ENCODE results near the gene APOL4.
"Not testable (repeated sequence)": the region's sequence is repeated elsewhere in the genome, so short reads cannot be mapped to it uniquely, and the experiment has no call there.

The APOL4 gene, protein sequence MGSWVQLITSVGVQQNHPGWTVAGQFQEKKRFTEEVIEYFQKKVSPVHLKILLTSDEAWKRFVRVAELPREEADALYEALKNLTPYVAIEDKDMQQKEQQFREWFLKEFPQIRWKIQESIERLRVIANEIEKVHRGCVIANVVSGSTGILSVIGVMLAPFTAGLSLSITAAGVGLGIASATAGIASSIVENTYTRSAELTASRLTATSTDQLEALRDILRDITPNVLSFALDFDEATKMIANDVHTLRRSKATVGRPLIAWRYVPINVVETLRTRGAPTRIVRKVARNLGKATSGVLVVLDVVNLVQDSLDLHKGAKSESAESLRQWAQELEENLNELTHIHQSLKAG

DNA sequence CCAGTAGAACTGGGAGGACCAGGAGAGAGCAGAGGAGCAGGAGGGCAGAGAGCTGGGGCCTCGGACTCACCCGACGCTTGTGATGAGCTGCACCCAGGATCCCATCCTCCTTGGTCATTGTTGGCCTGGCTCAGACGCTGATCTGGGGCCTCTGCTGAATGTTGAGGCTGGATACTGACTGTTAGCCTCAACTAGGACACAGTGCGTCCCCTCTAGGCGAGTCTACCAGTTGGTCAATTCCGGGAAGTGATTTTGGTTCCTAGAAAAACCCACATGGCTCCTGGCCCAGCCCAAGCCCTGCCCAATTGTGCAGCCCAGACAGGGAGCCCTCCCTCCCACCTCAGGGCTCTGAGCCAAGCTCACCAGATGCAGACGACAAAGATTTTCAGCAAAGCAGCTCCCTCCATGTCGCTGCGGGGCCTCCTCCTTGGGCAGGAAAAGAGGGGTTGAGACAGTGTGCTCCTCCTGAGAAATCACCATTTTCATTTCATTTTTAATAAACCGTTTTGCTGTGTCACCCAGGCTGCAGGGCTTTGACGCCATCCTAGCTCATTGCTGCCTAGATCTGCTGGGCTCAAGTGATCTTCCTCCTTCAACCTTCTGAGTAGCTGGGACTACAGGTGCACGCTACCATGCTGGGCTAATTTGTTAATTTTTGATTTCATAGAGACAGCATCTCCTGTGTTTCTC is at the start of gene APOL4:
APOL4 (minus strand) TSS at position 180 of the 690 bp plus-strand sequence; CDS start at position 105, 75 bp downstream.
- DNase-seq (ENCODE audit: low spot score), result no peak

DNA sequence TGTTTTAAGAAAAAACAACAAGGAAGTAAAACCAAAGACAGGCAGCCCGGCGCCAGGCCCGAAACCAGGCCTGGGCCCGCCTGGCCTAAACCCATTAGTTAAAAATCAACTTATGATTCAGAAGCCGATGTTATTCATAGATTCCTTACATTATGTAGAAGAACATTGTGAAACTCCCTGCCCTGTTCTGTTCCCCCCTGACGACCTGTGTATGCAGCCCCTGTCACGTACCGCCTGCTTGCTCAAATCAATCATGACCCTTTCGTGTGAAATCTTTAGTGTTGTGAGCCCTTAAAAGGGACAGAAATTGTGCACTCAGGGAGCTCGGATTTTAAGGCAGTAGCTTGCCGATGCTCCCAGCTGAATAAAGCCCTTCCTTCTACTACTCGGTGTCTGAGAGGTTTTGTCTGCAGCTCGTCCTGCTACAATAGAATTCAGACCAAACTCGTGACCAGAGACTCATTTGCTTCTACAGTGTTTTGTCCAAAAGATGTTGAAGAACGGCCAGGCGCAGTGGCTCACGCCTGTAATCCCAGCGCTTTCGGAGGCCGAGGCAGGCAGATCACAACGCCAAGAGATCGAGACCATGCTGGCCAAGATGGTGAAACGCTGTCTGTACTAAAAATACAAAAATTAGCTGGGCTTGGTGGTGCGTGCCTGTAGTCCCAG is 48.8 kb upstream of the APOL4 start:
- not testable (repeated sequence) for DNase-seq (ENCODE audit: low spot score)

DNA sequence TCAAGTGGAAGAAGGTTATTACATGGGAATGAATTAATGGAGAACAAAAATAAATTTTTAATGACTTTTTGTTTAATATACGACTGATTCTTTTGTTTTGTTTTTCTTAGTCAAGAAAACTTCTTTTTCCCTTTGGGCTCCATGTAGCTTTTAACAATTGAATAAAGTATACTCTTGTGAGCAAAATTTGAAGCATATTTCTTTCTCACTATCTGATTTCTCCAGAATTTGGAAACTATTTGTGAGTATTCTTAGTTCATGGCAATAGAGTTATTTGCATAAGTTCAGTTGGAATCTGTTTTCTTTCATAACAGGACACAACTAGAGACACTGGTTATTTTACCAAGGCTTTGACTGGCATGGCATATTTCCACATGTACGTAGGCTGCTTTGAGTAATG is 47.6 kb upstream of the APOL4 start:
- DNase-seq (ENCODE audit: low spot score), result no peak

DNA sequence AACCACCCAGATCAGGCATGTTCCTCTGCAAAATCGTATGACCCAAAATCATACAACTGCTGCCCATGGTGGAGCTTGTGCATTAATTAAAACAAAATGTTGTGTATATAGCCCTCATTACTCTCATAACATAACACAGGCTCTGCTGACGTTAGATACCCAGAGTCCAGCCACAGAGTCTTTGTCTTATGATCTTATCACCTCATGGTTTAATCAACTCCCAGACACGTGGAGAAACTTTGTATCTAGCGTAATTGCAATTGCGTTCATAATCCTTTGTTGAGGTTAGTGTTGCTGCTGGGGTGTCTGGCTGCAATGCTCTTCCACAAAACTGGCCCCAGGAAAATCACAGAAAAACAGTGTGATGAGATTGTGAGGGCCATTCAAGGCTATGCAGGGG is 46.3 kb upstream of the APOL4 start:
- DNase-seq (ENCODE audit: low spot score), result no peak

DNA sequence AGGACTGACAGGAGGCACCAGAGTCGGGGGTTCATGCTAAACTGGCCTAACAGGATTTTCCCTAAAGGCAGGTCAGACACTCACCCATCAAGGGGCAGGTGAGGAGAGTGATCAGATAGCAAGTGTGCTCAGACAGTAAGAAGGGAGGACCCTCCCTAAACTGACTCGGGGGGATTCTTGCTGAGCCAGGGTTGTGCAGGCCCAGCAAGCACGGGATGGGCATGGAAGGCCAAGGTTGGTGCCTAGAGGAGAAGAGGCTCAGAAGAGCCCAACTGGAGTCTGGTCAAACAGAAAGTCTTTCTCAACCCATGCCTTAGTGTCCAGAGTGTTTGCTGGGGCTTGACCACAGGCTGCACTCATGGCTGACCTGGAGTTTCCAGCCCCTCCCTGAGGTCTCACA is 45.1 kb upstream of the APOL4 start:
- DNase-seq (ENCODE audit: low spot score), result no peak

DNA sequence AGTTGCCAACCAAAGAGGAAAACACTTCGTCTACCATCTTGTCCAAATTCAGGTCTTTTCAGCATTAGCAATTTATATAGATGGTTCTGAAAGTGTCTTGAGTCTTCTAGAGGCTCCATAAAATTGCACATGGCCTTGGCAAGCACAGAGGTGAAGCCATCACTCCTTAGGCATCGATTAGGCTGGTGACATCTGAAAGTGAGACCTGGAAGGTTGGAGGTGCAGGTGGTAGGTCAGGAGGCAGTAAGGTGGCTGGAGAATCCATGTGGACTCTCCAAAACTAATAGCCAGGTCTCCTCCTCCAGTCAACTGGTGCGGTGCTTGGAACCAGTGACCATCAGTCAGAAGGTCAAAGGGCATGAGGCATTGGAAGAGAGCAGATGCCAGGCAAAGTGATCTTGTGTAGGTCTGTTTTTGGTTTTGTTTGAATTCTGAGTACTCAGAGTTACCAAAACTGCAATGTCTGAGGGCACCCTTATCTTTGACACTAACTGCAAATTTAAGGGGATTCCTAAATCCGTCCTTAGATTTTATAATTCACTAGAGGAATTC is 44.3 kb upstream of the APOL4 start:
- DNase-seq (ENCODE audit: low spot score), result no peak

DNA sequence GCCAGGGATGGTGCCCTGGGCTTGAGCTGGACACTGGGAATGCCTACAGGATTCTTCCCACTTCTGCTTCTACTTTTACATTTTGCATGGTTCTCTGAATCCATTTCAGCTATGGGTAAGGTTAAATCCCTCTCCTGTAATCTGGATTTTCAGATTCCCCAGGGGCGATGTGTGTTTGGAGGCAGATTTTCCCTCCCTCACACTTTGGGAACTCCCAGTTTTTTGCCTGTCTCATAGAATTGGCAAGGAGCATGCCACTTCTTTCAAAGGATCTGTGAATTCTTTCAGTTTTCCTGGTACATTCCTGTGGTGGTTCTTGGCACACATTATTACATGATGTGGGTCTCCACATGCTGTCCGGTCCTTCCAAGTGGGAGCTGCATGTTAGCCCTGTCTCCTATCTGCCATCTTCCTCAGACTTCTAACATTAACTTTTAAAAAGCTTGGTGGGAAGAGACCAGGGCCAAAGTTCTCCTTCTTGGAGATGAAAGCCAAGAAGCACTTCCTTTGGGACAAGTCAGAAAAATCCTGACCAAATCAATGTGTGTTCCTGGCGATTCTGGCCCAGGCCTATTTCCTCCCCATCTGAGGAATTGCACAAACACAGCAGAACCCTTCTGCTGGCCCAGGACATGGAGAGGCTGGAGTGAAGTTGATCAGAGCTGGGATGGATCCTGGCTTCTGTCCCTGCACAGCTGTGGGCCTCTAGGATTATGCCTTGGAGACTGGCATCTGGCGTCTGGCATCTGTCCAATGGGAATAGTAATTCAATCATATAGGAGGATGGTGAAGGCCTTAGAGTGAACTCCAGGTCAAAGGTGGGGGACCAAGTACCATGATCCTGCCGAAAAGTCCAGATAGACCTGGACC is 43.1 kb upstream of the APOL4 start:
- DNase-seq (ENCODE audit: low spot score), result no peak

DNA sequence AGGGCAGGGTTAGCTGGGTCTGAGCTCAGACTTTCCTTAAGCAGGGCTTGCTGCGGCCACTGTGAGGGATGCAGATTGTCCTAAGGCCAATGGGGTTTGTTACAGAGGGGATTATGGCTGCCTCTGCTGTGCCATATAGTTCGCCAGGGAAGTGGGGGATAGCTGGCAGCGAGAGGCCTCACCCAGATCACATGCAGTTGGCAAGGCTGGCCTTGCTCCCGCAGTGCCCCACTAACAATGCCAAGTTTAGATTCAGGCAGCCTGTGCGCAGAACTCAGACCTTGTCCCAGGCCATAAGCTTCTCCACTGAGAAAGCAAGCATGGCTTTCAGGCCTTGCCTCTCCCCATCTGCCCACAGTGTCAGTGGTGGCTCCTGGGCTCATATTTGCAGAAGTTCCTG is 42.4 kb upstream of the APOL4 start:
- no peak for DNase-seq (ENCODE audit: low spot score)

DNA sequence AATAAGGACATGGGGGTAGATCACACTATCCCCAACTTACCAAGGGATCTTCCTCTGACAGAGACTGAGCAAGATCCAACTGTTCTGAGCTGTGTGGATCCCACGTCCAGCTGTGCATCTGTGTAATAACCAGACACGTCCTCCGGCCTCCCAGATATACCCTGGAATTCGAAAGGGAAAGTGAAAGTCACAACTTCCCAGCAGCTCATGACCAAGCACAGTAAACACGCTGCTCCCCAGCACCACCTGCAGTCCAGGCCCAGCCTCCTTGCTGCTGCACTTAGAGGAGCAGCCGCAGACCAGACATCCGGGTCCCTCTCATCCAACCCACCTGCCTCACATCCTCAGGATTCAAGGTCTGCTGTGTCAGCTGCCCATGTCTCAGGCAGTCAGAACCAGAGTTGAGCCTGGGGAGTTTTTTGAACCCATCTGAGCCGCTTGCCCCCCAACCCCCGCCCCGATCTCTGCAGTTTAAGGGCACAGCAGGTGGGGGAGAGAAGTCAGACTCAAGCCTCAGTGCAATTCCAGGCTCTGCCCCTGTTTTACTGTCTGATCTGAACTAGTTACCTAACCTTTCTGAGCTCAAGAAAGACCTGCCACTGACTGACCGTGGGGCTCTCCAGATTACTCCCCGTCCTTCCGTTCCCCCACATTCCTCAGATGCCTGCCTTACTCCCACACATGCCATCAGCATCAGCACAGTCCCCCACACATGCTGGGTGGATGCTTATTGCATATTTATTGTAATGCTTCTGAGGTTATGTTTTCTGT is 38.0 kb upstream of the APOL4 start, which contains the start of gene APOL2:
APOL2 (minus strand) TSS at position 127 of the 771 bp plus-strand sequence. CDS start 6,365 bp downstream, outside the sequence.
- DNase-seq (ENCODE audit: low spot score), result peak; percentile 90

DNA sequence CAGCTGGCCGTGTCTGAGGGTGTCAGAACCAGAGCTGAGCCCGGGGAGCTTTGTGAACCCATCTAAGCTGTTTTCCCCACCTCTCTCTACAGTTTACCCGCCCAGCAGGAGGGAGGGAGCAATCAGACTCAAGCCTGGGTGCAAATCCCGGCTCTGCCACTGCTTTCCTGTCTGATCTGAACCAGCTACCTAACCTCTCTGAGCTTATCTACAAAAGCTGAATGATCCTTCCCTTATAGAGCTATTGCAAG is 37.5 kb upstream of the APOL4 start:
- no peak for DNase-seq (ENCODE audit: low spot score)

DNA sequence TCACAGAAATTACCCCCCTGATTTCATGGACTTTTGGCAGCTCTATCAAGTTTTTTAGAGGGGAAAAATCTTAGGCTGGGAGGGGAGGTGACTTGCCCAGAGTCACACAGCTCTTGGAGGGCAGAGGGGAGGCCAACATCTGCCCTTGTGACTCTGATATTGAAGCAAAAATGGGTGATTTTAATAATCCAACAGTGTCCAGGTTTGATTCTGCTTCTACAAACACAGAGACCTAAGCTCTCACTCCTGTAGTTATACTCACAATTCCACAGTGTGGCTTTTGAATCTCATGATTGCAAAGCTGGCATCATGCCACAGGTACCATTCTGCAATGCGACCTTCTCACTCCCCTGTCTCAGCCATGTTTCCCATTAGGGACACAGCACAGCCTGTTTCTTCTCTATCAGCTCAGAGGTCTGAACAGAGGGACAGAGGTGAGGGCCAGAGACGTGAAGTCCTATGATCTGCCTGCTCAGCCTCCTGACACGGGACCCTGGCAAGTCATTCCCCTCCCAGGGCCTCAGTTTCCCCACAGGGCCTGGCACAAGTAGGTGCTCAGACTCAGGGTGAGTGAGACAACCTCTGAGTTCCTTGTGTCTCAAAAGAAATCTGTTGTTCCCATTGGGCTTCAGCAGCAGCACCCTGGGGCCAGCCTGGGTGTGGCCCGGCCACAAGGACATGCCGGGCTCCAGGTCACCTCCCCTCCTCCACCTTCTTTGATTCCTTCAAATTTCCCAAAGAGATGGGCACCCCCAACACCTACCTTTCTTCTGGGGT is 37.0 kb upstream of the APOL4 start:
- no peak for DNase-seq (ENCODE audit: low spot score)

DNA sequence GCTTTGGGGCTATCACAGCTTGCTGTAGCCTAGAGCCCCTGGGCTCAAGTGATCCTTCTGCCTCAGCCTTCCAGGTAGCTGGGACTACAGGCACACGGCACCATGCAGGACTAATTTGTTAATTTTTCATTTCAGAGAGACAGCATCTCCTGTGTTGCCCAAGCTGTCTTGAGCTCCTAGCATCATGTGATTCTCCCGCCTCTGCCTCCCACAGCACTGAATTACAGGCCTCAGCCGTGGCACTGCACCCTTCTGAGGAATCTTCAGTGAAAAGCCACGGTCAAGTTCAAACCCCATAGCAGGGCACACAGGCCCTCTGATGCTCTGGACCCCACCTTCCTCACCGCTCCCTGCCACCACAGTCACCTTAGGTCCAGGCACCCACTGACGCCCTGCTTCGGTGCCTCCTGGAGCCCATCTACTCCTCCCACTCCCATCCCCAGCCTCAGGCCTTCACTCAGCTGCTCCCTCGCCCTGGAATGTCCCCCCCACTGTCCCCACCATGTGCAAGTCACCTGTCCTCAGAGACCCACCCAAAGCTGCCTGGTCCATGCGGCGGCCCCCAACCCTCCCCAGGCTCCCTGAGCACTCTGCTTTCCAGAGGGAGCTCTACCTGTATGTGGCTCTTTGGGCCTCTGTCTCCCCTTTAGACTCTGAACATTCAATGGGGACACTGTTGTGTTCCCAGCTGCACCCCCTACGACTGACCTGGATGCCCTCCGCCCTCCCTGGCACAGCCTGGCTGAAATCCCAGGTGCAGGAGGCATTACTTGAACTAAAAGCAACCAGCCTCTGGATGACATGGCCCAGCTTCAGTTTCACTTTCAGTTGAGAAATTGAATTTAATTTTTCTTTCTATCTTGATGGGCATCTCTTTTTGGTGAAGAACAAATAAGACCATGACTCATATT is 36.1 kb upstream of the APOL4 start:
- DNase-seq (ENCODE audit: low spot score), result no peak

DNA sequence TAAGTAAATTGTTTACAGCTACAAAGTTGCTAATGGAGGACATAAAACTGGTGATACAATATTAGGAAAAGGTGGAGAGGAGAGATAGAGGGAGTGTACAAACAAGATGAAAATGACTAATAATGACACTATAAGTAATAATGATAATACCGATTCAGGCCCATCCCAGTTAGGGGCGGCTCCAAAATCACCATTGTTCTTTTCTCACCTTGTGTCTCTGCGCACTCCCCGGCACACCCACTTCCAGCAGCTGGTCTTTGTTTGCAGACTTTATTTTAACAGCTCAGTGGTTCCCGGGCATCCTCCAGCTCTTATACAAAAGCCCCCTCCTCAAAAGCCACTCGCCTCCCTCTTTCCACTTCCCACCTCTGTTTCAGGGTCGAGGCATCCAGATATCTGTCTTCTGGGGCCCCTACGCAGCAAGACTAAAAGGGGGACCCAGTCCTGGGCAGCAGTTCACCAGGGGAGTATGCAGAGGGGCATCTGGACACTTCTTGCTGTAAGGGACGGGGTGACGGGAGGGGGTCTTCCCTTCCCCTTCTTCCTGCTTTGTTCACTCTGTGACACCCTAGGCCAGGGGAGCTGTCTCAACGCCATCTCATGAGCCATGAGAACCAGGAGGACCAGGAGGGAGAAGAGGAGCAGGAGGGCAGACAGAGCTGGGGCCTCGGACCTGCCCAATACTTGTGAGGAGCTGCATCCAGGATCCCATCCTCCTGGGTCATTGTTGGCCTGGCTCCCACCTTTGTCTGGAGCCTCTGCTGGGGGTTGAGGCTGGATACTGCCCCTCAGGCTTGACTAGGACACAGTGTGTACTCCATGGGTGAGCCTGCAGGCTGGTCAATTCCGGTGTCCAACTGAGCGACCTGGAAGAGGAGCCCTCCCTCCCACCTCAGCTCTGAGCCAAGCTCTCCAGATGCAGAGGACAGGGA is 35.0 kb upstream of the APOL4 start:
- no peak for DNase-seq (ENCODE audit: low spot score)

DNA sequence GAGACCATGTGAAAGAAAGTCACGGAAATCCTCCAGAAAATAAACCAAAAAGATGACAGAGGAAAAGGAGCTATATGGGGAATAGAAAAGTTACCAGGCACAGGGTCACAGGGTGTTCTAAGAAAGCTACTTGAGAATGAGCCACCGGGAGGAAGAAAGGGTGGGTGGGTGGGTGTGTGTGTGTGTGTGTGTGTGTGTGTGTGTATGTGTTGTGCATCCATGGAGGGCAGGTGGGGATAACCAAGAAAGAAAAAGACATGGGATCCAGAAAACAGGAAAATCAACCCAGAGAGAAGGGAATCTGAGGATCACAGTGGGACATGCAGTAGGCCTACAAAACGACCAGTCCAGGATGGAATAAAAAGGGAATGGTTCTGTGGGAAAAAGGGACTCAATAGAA is 34.0 kb upstream of the APOL4 start:
- DNase-seq (ENCODE audit: low spot score), result no peak

DNA sequence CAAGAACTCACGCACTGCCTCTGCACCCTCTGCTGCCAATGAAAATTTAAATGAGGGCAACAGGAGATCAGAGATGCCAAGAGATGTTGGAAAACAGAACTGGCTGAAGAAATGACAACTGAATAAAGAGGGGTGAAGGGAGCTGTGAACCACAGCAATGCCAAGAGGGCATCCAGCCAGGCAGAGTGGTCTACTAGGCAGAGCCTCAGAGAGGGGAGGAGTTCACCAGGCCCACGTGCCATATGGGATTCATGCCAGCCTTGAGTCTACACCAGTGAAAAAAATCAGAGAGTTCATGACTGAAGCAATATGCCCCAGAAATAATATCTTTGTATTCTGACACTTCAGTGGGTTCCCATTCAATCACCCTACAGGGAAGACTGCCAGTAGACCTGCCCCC is 33.3 kb upstream of the APOL4 start:
- no peak for DNase-seq (ENCODE audit: low spot score)

DNA sequence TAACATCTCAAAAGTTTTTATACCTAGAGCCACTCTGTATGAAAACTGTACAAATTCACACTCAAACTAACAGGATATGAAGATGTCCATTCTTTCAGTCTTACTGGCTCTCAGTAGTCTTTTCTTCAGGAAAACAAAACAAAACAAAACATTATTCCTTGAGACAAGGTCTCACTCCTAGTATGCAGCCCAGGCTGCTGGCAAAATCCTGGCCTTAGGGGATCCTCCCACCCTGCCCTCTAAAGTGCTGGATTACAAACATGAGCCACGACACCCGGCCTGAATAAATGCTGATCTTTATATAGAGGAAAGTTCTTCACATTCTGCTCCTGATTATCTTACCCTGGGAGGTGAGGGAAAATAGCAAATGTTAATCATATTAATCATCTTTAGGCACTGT is 32.6 kb upstream of the APOL4 start:
- no peak for DNase-seq (ENCODE audit: low spot score)

DNA sequence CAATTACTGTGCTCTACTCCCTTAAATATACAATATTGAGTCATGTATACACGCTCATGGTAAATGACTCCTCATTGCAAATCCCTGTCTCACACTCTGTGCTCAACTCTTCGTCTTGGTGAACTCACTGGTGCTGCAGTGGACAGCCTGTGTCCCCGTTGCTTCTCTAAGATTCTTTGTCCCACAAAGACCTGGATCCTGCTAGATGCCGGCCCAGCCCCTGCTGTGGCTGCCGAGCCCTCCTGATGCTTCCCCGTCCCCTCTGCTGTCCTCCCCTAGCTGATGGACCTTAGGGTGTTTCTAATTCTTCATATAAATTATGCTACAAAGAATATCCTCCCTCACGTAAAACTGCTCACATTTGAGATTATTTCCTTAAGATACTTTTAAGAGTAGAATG is 32.2 kb upstream of the APOL4 start:
- DNase-seq (ENCODE audit: low spot score), result no peak

DNA sequence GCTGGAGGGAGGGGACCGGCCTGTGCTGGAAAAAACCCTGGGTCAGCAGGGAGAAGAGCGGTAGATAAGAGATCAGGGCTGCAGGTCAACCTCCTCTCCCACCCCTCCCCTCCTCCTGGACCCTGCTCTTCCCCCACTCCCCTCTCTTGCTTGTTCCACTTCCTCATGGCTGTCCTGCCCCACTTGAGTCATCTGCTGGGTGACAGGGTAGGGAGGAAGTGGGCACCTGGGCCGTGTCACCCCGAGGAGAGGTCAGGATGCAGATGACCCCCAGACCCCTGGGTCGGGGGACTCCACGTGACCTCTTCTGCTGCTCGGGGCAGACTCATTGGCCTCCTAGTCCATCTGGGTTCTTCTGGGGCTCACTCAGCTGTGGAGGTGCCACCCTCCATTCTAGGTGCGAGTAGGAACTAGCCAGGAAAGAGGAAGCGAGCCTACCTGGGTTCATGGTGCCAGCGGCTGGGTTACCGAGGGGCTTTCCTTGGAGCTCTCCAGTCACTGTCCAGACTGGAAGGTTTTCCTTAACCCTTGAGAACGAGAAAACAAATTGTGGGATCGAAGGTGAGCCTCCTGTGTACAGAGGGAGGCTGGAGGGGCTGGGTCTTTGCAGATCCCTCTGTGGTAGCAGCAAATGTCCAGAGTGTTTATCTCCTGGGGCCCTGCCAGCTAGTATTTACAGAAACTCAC is 31.2 kb upstream of the APOL4 start:
- no peak for DNase-seq (ENCODE audit: low spot score)

Measured in SW480 (cell line).